Renal cortex interstitium (tissue), 11 donors: ENCODE measurements around the gene SORCS2. TPM values are rescaled to one million over a fixed set of nuclear protein-coding genes. Genes with fewer than 3 reads are reported as not detected.

Source experiments
- DNase-seq, 11 donors: peaks; one replicate each; pipeline ENCODE4 v3.0.0-alpha.2; 2013; ENCODE audit warnings: low read depth in 9 of 11, low spot score in 4 of 11; ENCODE audit errors: extremely low read depth in 1 of 11
- polyA plus RNA-seq, 3 donors: library from polyadenylated mRNA; unstranded; fragments of 120-200 nt; gene quantifications; one replicate each; pipeline ENCODE4 v1.2.1, GENCODE V29; 2013; ENCODE audit not compliant: insufficient read length in 3 of 3

Gene SORCS2
- polyA plus RNA-seq, 3 donors: 8.3 to 13.3 (median 9.9) TPM

DNA sequence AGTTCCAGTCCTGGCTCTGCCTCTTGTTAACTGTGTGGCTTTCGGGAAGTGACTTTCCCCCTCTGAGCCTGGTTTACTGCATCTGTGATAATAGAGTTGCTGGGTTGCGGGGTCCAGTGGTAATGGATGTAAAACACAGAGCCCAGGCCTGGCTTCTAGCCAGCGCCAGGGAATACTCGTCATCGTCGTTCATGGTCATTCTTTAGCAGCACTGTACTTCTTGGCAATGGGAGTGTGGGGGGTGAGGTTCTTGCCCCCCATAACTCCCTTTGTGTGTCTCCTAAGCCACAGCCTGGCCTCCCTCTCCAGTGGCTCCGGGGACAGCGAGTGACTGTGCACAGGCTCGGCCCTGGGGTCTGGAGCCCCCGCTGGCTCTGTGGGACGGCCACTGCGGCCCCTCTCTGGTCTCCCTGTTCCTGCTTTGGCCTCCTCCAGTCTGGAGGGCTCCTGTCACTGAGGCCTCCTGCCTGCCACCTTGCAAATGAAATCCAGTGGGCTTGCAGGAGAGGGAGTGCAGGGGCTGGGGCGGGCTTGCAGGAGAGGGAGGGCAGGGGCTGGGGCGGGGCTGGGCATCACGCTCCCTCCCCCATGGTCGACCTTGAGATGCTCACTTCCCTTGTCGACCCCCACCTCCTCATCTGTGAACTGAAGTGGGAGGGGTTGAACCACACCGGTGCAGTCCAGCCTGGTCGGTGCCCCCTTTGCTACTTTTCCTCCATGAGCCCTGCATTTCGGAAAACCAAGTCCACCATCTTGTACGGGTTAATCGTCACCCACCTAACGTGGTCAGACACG, 229.2 kb downstream of the SORCS2 start:
- no peak for DNase-seq

DNA sequence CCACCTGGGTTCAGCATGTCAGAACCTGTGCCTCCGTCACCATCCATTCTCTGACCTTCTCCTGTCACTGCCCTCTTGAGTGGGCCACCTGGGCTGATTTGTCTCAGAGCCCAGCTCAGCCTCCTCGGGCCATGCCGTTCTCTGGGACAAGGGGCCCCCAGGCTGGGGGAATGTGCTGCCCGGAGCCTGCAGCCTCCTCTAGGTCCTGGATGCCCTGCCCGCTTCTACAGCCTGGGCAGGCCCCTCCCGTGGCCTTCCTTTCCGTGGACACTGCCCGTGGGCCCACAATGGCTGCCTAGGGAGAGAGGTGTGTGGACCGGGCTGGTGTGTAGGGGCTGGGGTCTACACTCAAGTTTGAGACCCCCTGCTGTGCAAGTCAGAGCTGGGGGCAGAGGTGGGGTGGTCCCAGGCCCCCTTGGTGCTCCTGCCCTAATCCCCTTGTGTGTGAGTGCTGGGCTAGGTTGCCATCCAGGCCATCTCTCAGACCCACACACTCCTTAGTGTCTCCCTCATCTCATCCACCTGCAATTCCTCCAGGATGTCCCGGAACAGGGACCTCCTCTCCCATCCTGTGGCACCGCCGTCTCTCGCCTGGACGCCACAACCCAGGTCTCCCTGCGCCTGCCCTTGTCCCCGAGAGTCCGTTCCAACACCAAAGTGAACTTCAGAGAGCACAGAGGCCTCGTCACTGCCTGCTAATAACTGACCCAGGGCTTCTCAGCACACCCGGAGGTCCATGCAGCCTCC, 230.0 kb downstream of the SORCS2 start:
- no peak for DNase-seq

DNA sequence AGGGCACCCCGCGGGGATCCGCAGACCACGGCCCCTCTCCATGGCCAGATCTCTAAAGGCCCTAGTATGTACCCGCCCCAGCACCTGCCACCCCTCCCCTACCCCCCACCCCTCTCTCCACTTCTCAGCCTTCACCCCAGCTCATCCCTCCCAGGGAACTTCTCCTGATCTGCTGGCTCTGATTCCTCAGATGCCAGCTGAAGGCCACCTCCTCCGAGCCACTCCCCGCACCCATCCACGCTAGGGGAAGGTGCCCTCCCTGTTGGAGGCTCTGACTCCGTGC, 230.5 kb downstream of the SORCS2 start:
- no peak for DNase-seq

DNA sequence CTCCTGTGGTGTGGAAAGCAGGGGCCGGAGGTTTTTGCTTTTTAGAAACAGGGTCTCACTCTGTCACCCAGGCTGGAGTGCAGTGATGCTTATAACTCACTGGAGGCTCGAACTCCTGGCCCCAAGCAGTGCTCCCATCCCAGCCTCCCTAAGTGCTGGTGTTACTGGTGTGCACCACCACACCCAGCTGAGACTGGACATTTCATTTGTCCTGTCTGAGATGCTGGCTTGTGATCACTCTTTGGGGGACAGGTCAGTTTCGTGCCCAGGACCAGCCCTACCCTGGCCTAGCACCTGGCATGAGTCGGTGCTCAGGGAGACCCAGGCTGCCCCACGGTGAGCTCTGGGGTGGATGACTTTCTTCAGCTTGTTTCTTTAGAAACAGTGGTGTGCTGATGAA, 231.1 kb downstream of the SORCS2 start:
- no peak for DNase-seq

DNA sequence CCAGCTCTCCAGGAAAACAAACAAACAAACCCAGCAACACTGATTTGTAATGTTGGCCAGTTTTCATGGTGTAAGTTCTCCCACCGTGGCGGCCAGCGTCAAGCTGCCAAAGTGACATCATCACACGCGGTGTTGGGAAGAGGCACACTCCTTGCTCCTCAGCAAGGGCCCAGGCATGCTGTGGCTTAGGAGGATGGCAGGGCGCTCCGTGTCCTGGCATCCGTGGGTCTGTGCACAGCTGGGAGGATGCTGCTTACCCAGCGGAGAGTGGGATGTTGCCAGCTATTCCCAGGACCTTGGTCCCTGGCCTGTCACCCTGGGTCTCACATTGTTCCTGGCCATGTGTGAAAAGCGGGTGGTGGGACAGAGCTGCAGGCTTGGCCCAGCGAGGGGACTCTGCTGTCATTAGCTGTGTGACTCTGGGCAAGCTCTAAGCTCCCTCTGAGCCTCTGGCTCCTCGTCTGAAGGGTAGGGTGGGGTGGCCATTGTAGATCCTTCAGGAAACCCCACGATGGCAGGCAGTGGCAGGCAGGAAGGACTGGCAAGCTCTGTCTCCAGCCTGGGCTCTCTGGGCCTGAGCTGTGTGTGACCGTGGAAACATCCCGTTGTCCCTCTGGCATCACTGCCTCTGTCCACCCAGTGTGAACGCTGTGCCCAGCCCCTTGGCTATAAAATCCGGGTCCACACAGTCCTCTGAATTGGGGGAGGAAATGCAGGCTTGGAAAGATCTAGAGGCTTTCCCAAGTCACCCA, 231.6 kb downstream of the SORCS2 start:
- DNase-seq: no peak

DNA sequence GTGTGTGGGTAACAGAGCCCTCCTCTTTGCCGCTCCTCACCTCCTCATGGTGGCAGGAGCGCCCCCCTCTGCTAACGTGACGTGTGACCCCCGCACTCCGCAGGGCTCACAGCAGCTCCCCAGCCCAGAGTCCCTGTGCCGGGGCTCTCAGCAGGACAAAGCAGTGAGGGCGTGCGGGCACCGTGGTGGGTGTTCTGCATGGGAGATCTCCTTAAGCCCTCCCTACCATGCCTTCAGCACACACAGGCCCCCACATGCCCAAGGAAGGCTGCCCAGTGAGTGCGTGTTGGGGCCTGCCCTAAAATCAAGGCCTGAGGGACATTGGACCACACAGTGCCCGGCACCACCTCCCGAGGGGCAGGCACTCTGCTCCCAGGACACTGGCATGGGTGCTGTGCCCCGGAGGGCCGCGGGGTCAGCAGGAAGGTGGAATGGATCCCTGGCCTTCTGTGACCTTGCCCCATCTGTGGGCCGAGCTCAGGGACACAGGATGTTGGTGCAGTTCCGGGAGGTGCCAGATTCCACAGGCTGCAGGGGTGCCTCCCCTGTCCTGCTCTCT, 232.3 kb downstream of the SORCS2 start:
- DNase-seq: no peak

DNA sequence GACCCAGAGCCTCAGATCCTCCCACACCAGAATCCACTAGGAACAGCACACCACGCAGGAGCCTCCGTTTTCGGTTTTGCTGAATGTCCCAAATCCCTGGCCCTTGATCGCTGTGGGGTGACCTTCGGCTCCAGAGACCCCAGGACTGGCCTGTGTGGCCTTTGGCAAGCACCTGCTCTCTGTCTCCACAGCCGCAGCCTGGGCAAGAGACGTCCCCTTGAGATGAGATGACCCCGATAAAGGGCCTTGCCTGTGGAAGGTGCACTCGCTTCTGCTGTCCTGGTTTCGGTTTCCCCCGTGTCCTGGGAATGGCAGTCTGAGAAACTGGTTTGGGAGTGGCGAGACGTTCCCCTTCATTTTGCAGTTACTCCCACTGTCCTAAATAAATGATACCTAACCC, 232.8 kb downstream of the SORCS2 start:
- DNase-seq: no peak

DNA sequence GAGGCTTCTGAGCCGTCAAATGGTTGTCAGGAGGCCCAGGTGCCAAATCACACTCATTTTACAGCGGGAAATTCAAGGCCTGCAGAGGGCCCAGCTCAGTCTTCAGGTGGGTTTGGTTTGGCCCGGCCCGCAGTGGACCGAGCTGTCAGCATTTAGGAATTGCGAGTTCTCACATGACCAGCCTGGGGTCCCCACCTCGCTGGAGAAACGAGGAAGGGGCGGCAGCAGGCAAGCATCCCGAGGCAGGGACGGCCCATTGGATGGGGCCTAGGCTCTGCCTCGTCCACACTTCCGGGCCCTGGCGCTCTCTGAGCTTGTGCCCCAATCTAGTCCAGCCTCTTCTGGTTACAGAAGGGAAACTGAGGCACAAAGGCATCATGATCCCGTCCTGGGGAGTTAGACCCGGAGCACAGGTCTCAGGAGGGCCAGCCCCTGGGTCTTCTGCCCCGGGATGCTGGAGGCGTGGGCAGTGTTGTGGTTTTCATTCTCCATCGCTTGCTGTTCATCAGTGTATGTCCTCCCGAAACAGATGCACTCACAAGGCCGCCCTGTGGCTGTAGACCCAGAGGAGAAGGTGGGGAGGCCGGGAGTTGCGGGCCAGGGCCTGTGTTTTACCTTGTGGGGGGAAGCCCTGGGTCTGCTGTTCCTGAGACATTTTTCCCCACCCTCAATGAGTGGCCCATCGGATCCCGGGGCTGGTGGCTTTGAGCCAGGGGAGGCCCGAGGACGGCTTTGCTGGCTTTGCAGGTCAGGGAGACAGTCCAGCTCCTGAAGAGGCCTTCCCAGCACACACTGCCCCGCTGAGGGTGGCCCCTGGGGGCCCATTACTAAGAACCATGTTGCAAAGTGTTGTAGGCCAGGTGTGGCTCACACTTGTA, 233.5 kb downstream of the SORCS2 start:
- no peak for DNase-seq

DNA sequence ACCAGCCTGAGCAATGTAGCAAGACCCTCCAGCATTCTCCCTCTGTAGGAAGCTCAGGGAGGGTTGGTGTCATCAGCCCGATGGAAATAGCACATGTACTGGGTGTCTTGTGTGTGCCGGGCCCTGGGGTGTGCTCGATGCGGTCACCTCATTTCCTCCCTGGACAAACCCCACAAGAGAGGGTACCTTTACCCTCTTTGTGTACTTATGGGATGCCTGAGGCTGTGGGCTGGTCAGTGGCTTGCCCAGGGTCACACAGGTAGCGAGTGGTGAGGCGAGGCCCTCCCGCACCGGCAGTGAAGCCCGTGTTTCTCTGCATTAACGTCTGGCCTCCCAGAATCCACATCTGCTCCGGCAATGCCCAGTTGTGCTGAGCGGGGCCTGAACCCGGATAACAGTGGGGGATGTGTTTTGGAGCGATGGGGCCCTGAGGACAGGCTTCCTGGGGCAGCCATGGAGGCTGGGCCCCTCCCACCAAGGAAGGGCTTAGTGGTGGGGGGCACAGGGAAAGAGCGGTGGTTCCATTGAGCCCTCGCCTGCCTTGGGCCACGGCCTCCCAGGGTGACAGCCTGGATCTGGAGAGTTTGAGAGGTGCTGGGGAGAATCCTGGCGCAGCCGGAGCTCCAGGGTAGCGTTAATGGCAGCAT, 234.3 kb downstream of the SORCS2 start:
- no peak for DNase-seq

DNA sequence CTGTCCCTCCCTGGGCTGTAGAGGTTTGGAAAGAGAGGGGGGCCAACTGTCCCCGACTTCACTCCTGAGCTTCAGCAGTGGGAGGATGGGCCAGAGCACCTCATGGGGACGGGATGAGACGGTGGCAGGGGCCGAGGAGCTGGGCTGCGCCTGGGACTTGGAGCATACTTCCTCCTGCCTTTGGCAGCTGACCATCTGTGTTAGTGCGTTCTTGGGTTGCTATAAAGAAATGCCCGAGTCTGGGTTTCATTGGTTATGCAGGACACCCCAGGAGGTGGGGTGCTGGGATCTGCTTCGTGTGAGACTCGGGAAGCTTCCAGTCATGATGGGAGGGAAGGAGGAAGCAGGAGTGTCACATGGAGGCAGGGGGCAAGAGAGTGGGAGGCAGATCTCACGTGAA, 235.0 kb downstream of the SORCS2 start:
- DNase-seq: no peak

DNA sequence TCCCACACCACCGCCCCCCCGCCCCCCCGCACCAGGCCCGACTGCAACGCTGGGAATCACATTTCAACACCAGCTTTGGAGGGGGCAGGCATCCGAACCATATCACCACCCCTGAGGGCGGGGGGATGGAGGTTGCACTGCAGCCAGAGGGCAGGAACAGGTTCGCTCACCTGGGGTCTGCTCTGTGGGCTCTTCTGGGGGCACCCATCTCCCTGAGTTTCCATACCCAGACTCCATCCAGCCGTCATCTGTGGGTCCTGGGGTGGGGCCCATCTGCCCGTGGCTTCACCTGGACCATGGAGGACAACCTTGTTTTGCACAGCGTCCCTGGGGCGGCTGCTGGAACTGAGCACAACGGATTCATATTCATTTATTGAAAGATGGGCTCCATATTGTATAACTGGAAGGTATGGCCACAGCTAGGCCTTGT, 235.5 kb downstream of the SORCS2 start:
- no peak for DNase-seq

DNA sequence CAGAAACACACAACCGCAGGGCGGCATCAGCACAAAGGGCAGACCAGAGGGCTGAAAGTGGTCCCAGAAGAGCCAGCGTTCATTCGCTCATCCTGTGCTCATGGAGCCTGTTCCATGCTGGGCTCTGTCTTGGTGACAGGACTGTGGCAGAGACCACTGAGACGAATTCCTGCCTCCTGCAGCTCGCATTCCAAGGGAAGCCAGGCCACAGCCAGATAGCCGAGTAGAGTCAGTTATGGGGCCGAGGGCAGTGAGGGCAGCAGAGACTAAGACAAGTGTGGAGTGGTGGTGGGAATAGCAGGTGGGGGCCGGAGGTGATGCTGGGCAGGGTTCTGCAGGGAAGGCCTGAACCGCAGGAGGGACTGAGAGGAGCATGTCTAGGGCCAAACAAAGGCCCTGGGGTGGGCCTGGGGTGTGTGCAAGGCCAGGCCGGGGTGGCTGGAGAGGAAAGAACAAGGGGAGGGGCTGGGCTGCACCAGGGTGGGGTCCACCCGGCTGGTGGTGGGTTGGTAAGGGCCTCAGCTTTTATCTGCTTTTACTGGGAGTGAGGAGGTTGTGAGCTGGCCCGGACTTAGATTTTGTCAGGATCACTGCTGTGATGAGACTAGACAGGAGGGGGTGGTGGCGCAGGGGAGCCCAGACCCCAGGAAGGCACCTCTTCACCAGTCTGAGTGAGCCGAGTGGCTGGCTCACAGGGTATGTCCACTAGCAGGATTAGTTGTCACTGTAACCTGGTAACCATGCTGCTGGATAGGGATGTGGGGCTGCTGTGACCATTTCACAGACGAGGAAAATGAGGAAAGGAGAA, 236.1 kb downstream of the SORCS2 start:
- no peak for DNase-seq

DNA sequence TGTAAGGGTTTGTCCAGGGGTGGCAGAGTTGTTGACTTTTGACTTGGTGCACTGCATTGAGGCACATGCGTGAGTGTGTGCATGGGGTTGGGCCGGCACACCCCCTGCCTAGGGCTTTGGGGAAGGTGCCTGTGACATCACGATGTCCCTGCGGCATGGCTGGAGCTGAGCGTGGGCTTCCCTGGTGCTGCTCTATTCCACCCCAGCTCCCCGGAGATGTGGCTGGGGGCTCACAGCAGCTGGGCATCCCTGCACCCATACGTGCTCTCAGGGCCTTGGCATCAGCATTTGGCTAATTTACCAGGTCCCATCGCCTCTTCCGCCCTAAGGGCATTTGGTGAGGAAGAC, 236.7 kb downstream of the SORCS2 start:
- DNase-seq: no peak

DNA sequence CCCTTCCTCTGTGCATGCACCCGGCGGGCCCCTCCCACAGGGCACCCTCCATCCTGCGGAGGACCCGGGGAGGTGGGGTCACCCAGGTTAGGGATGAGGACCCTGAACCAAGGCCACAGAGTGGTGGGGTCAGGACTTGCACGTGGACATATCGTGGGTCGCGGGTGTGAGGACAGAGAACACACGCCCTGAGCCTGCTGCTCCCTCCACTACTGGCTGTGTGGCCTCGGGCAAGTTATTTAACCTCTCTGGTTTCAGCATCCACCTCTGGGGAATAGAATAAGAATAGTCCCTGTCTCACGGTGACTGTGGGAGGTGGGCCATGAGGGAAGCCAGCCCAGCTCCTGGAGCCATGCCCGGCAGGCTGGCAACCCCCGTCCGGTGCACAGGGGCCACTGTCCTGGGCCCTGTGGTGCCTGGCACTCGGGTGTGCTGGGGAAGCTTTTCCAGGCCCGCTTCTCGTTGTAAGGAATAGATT, 237.3 kb downstream of the SORCS2 start:
- no peak for DNase-seq

DNA sequence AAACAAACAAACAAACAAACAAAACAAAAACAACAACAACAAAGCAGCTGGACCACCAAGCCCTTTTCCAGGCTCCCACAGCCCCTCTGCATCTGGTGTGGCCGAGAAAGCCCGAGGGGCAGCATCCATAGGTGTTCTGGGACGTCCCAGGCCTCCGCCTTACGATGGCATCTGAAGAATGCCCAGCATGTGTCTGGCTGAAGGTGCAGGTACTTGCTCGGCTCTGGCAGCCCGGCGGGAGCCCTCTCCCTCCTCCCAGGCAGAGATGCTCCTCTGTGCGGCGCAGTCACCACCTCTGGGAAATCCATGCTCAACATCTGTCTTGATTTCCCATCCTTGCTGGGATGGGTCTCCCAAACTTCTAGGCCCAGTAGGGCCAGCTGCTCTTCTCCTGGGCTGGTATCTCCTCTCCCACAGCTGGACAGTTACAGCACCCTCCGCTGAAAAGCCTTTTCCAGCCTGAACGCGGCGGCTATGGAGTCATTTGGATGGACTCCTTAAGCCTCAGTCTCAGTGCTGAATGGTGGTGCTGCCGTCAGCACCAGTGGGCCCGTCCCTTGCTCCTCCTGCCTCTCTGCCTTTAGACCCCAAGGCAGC, 238.1 kb downstream of the SORCS2 start:
- DNase-seq: no peak

DNA sequence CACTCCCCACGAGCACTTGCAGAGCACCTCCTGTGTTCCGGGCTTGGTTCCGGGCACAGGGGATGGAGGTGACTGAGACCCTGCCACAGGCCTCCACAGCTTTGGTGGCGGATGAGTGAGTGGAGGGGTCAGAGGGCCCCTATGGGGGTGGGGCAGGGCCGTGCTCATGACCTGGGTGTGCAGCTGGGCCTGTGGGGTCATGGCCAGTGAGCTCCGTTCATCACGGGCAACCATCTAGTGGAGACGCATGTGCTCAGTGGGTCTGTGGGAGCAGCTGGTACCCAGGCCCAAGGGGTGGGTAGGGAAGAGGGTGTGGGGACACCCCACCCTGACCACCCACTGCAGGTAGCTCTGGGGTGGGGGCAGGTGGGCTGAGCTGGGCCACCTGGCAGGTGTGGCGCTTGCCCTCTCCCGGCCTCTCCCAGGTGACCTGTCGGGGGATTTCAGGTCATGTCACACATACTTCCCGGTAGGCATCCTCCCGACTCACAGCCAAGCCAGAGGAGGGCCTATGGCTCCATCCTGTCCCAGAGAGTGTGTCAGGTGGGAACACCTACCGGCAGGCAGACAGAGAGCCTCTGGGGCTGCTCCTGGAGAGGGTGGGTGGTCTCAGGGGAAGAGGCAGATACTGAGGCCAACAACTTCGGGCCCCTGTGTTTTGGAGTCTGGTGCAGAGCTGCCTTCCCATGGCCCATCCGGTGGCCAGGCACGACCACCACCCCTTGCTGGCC, 238.8 kb downstream of the SORCS2 start:
- no peak for DNase-seq
